ELF-1 (cell line): Measurements from ENCODE around the gene MRPL52.
"Not testable (repeated sequence)": the region's sequence is repeated elsewhere in the genome, so short reads cannot be mapped to it uniquely, and the experiment has no call there.

Source experiments
- DNase-seq: peaks from one replicate; pipeline ENCODE4 v3.0.0-alpha.2; 2016; ENCODE audit warnings: low read depth, low spot score

MRPL52 gene

DNA sequence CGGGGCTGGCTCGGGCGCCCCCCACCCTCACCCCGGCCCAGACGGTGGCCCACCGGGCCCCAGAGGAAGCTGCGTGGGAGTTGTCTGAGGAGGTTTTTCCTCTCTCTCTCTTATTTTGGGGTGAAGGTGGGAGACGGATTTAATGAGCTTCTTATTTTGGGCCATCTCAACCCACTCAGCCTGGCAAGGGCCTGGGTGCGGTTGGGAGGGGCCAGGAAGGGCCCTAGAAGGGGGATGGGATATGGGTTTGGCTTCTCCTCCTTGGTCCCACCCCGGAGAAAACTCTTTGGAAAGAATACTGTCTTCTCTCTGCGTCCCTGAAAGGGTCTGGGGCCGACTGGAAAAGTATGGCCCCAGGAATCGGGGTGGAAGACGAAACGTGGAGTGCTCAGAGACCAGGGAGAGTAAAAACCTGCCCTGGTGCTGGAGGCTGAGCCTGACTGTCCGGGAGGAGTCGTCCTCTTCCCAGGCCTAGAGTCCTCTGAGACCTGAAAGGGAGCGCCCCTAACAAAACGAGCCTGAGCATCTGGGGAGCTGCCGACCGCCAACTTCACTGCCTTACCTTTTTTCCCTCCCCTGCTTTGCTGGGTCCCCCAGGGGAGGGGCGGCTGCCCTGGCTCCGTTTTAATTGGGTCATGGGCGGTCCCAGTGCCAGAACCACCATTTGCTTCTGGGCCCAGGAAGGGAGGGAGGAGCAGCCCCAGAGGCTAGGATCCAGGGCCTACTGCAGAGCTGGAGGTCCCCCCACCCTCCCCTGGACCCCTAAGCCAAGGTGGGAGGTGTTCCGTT, 8.3 kb downstream of the MRPL52 start:
- peak; percentile 37 for DNase-seq

DNA sequence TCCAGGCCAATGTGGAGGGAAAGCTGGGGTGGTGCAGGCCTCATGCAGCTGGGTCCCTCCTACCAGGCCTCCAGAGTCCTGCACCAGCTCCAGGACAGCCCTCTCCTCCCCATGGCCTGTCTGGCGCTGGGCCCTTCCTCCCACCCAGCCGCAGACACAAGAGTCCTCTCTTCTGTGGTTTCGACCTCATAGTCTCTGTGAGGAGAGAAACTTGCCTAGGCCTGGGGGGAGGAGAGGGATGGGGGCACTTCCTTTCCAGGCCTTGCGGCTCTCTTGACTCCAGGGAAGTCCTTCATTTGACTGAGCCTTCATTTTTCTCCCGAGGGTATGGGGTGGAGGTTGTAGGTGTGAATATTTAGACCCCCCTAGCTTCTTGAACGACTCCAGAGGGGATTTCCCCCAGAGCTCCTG, 8.9 kb downstream of the MRPL52 start:
- peak; percentile 36 for DNase-seq

DNA sequence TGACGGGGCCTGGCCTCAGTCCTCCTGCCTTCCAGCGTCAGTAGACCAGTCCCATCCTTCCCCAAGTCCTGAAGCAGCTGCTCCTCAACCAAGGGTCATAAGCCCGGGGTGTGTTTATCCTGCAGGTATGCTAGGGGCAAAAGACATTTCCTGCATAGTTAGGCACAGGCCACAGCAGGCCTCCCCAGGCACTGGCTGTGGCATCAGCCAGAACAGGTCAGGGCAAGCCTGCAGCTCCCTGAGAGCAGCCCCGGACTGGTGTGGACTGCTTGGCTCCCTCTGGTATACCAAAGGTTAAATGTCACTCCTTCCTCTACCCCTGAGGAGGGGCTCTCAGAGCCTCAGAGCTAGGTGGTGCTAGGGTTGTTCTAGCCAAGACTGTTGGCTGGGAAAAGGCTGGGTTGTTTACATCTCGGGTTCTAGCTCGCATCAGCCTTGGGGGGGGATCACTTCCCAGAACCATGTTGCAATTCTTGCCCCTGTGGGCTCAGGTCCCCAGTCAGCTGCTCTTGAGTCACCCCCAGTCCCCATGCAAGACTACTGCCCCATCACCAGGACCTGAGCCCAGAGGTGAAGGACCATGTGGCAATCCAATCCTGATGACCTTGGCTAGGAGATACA, 9.6 kb downstream of the MRPL52 start:
- peak; percentile 77 for DNase-seq

DNA sequence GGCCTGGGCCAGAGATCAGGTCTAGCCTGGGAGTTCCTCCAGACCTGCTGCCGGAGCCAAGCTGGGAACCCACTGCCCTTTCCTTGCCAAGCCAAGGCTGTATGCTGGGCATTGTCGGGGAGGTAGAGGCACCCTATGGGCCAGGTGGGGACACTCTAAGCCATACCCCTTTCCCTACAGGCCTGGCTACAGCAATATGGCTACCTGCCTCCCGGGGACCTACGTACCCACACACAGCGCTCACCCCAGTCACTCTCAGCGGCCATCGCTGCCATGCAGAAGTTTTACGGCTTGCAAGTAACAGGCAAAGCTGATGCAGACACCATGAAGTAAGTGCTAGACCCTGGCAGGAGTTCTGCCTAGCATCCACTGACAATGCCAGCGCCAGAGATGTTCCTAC, 11.6 kb downstream of the MRPL52 start:
- no peak for DNase-seq

DNA sequence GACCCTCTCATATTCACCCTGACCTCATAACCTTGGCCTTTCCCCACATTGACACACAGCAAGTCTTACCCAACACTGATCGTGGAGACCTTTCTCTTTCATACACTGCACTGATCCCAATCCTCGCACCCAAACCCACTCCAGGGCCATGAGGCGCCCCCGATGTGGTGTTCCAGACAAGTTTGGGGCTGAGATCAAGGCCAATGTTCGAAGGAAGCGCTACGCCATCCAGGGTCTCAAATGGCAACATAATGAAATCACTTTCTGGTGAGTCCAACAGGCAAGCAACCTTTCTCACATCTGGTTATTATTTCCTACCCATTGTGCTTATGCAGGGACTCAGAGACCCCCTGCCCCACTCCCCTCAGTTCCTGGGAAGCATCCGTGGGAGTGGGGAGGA, 12.1 kb downstream of the MRPL52 start:
- no peak for DNase-seq

DNA sequence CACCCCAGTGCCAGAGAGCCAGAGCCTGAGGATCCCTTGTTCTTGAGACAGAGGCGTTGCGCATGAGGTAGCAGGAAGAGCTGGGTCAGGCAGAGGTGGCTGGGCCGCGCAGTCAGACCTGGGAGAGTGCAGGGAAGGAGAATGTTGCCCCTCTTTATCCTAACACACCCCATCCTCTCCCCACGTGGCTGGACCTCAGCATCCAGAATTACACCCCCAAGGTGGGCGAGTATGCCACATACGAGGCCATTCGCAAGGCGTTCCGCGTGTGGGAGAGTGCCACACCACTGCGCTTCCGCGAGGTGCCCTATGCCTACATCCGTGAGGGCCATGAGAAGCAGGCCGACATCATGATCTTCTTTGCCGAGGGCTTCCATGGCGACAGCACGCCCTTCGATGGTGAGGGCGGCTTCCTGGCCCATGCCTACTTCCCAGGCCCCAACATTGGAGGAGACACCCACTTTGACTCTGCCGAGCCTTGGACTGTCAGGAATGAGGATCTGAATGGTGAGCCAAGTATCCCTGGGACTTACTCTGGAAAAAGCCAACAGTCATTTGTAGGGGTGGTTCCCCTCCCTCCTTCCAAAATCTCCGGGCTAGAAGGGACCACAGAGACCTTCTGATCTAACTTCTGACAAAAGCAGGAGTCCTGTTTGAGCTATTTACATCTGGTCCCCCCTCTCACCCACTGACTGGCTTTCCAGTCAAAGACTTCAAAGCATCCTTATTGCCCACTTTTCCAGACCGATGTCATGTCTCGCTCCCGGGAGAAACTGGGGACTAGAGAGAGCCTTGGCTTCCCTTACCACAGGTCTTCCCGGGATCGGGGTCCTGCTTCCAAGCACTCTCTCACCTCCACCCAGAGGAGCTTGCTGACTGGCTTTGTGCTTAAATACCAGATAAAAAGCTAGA, 12.8 kb downstream of the MRPL52 start:
- DNase-seq, result no peak

DNA sequence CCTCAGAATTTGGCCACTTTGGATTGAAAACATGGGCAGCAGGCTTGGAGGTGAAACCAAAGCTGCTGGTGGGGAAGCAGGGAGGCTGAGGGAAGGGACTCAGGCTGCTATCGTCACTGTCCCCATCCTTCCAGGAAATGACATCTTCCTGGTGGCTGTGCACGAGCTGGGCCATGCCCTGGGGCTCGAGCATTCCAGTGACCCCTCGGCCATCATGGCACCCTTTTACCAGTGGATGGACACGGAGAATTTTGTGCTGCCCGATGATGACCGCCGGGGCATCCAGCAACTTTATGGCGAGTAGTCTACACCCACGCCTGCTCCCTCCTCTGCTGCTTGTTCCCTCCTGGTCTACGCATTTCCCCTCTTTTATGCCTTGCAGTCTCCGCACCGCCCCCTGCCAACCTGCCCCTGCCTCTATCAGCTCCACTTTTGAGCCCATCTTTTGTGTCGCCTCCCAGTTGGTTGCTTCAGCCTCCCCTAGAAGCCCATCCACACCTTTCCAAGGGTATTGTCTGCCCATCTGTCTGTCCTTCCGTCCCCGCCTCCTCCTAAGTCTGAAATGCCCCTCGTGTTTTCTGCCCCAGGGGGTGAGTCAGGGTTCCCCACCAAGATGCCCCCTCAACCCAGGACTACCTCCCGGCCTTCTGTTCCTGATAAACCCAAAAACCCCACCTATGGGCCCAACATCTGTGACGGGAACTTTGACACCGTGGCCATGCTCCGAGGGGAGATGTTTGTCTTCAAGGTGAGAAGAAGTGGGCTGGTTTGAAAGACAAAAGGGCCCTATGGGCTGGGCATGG, 13.6 kb downstream of the MRPL52 start:
- DNase-seq, result no peak

DNA sequence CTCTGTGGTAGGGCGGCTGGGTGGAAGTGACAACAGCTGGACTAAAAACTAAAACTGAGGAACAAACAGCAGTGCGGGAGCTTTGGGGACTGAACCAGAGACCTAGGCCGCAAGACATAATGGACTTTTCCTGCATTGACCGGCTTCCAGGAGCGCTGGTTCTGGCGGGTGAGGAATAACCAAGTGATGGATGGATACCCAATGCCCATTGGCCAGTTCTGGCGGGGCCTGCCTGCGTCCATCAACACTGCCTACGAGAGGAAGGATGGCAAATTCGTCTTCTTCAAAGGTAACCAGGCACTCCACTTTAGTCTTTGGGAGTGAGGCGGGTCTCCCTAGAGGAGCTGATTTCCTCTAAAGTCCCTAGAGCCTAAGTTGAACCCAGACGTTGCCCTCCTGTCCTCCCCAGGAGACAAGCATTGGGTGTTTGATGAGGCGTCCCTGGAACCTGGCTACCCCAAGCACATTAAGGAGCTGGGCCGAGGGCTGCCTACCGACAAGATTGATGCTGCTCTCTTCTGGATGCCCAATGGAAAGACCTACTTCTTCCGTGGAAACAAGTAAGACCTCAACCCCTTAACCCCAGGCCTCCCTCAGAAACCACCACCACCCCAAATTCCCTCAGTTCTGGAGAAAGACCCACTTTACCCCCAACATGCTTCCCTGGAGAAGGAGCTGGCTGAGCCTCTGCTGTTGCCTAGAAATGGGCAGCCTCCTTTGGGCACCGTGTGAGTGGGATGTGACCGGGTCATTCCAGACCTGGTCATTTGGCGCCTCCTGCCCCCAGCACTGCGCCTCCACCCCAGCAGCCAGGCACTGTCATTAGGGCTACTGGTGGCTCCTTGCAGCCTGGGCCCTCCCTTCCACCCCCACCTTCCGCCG, 14.8 kb downstream of the MRPL52 start:
- no peak for DNase-seq

DNA sequence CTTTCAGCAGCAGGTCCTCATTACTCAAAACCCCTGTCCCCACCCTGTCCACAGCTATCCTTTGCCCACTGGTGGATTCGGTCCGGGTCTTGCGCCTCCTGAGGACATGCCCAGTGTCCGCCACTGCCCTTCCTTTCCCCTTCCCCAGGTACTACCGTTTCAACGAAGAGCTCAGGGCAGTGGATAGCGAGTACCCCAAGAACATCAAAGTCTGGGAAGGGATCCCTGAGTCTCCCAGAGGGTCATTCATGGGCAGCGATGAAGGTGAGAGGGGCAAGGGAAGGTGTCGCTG, 15.4 kb downstream of the MRPL52 start:
- DNase-seq, result no peak

DNA sequence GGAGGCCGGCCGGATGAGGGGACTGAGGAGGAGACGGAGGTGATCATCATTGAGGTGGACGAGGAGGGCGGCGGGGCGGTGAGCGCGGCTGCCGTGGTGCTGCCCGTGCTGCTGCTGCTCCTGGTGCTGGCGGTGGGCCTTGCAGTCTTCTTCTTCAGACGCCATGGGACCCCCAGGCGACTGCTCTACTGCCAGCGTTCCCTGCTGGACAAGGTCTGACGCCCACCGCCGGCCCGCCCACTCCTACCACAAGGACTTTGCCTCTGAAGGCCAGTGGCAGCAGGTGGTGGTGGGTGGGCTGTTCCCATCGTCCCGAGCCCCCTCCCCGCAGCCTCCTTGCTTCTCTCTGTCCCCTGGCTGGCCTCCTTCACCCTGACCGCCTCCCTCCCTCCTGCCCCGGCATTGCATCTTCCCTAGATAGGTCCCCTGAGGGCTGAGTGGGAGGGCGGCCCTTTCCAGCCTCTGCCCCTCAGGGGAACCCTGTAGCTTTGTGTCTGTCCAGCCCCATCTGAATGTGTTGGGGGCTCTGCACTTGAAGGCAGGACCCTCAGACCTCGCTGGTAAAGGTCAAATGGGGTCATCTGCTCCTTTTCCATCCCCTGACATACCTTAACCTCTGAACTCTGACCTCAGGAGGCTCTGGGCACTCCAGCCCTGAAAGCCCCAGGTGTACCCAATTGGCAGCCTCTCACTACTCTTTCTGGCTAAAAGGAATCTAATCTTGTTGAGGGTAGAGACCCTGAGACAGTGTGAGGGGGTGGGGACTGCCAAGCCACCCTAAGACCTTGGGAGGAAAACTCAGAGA, 16.3 kb downstream of the MRPL52 start:
- DNase-seq, result no peak

DNA sequence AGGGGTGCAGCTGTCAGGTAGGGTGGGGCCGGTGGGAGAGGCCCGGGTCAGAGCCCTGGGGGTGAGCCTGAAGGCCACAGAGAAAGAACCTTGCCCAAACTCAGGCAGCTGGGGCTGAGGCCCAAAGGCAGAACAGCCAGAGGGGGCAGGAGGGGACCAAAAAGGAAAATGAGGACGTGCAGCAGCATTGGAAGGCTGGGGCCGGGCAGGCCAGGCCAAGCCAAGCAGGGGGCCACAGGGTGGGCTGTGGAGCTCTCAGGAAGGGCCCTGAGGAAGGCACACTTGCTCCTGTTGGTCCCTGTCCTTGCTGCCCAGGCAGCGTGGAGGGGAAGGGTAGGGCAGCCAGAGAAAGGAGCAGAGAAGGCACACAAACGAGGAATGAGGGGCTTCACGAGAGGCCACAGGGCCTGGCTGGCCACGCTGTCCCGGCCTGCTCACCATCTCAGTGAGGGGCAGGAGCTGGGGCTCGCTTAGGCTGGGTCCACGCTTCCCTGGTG, 17.2 kb downstream of the MRPL52 start:
- no peak for DNase-seq

DNA sequence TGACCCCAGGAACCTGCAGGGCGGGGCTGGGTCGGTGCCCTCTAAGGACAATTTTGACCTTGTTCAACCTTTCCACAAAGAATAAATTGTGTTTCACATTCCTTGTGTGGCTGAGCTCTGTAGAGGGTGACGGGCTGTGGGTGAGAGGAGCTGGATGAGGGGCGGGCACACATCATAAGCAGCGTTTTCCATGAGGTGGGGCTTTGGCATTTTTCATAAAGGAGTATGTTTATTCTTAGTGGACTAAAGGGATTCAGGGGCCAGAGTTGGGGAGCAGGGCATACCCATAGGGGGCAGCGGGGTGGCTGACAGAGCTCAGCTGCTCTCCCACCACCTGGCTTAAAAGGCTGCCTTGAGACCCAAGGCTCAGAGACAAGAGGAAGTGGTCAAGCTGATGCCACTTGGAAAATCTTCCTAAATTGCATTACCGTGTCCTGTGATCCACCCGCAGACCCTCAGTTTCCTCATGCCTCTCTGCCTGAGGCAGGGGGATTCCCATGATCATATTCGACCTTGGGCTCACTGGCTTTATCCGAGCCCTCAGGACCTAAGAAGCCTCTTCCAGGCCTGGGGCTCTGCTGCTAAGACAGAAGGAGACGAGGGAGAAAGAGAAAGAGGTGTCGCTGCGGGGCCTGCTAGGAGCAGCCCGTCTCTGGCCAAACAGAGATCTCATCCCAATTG, 18.1 kb downstream of the MRPL52 start:
- DNase-seq, result no peak

DNA sequence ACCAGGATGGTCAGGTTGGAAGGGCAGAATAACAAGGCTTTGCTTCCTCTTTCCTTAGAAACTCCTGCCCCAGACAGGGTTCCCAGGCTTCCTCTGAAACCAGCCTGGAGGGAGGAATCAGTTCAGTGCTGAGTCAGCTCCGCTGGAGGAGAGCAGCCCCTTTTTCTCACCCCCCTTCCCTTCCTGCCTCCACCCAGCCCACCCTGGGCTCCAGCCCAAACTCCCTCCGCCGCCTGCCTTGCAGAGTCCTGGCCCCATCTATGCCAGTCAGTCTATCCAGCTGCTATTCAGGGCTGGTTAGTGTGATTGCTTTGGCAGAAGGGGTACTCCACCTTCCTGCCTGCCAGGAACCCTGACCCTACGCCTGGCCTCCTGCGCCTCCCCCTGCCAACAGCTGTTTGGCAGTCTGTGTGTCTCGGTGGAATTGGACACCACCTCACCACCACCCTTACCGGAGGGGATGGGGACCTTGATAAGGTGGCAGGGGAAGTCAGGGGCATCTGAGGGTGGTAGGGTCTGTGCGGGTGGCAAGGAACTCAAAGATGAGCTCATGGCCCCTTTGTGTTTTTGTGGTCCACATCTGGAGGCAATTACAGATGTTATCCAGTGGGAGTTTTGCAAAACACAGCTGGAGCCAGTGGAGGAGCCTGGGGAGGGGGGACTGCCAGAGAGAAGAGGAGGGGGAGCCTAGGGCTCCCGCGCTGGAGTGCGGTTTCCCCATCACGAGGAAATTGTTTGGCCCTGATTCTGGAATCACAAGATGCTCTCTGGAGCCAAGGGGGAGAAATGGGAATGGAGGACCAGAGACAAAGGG, 18.9 kb downstream of the MRPL52 start:
- DNase-seq, result peak; percentile 73

DNA sequence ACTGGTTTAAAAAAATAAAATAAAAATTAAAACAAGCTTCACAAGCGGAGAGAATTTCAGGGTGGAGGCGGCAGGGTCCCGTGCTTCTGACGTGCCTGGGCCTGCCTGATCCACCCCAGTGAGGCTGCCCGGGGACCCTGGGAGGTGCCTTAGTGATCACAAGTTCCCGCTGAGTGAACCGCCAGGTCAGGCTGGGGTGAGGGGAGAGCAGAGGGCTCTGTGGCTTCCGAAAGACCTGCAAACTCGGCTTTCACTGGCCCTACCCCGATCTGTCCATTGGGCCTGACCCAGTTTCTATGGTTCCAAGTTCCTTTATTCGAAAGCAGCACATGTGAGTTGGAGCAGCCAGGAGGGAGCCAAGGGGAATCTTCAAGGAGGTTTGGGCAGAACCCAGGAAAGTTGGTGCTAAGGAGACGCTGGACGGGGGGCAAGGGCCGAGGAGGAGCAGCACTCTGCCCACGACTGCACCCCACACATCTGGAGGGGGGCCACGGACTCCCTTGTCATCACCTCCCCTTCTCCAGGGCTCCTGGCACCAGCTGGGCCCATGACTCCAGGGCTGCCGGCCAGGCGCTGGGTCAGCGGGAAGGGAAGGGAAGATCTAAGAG, 19.6 kb downstream of the MRPL52 start:
- no peak for DNase-seq

DNA sequence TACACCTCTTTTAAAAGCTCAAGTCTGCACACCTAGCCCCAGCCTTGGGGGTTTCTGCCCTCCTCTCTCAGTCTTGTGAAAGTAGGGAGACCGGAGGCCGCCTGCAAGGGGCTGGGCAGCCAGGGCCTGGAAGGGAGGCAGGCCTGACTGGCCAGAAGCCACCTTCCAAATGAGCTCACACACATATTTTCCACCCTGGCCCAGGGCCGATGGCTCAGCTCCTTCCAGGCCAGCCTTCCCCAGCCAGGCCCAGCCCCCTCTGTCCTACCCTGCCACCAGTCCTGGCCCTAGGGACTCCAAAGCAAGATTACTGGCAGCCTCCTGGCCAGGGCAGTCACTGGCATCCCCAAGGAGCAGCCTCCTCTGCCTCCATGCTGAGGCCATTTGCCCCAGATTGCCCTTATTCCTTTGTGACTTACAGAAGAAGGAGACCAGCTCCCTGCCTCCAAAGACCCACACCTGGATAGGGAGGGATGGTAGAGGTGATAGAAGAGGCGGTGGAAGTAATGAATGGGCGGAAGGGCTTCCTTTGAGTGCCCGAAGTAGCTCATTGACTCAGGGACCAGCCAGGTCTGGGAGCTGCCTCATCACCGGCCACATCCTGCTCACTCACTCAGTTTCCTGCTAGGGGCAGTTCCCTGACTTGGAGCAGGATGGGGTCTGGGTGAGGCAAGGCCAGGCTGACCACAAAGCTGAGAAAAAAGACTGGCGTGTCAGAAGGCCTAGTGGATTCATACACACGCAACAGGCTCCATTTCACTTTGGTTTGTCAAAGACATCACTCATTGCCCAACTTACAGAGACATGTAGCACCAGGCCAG, 21.5 kb downstream of the MRPL52 start:
- DNase-seq, result peak; percentile 31

DNA sequence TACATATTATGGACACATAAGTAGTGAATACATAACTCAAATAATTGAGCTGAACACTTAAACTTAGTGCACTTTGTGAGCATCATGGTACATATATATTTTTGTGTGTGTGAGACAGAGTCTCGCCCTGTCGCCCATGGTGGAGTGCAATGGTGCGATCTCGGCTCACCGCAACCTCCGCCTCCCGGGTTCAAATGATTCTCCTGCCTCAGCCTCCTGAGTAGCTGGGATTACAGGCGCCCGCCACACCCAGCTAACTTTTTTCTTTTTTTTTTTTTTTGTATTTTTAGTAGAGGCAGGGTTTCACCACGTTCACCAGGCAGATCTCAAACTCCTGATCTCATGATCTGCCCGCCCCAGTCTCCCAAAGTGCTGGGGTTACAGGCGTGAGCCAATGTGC, 22.5 kb downstream of the MRPL52 start:
- DNase-seq, result not testable (repeated sequence)

DNA sequence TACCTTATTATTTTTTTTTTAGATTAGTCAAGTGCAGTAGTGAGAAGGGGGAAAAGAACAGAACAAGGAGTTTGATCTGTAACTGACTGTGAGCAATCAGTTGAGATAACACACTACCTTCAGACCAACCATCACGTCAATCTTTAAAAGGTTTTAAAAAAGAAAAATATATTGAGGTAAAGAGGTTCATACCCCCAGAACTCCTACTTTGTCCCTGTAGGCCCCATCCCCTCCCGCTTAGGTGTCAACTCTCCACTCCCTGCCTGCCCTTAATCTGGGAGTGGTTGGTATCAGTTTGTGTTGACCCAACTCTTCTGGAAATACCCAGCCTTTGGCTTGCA, 22.9 kb downstream of the MRPL52 start:
- DNase-seq, result no peak
